GM19043 (cell line): Measurements from ENCODE around the gene GAN.
"Not testable (repeated sequence)": the region's sequence is repeated elsewhere in the genome, so short reads cannot be mapped to it uniquely, and the experiment has no call there.

Experiments used
- ATAC-seq: cut with Tn5 transposase; IDR thresholded peaks from one replicate; pipeline ENCODE4 v1.9.1; 2021; ENCODE audit warnings: low read depth; ENCODE audit not compliant: unreplicated experiment

GAN gene

GRCh38 chr16:81394966-81395655 lies 80.3 kb downstream of the GAN start:
- no peak for ATAC-seq

GRCh38 chr16:81397058-81397878 lies 82.5 kb downstream of the GAN start:
- ATAC-seq, result no peak

GRCh38 chr16:81397879-81398520 lies 83.2 kb downstream of the GAN start:
- no peak for ATAC-seq

- no peak for ATAC-seq
Measured at GRCh38 chr16:81399909-81400308, 85.1 kb downstream of the GAN start.

- ATAC-seq, result no peak
Measured at GRCh38 chr16:81401035-81401950, 86.5 kb downstream of the GAN start.

GRCh38 chr16:81403208-81403600 lies 88.4 kb downstream of the GAN start:
- ATAC-seq, result no peak

GRCh38 chr16:81403601-81404391 lies 89.0 kb downstream of the GAN start:
- no peak for ATAC-seq

- ATAC-seq, result not testable (repeated sequence)
Measured at GRCh38 chr16:81405002-81405401, 90.2 kb downstream of the GAN start.

GRCh38 chr16:81405702-81406113 lies 90.9 kb downstream of the GAN start:
- no peak for ATAC-seq

- no peak for ATAC-seq
Measured at GRCh38 chr16:81408409-81408950, 93.7 kb downstream of the GAN start.

GRCh38 chr16:81409016-81409556 lies 94.3 kb downstream of the GAN start:
- no peak for ATAC-seq

GRCh38 chr16:81410643-81411293 lies 96.0 kb downstream of the GAN start:
- no peak for ATAC-seq

- ATAC-seq, result no peak
Measured at GRCh38 chr16:81413245-81413990, 98.7 kb downstream of the GAN start.

- no peak for ATAC-seq
Measured at GRCh38 chr16:81415751-81416150, 101.0 kb downstream of the GAN start.

- ATAC-seq, result no peak
Measured at GRCh38 chr16:81416749-81417148, 102.0 kb downstream of the GAN start.

GRCh38 chr16:81417210-81417609 lies 102.4 kb downstream of the GAN start:
- no peak for ATAC-seq

- ATAC-seq, result no peak
Measured at GRCh38 chr16:81419806-81420205, 105.0 kb downstream of the GAN start.

GRCh38 chr16:81421126-81421525 lies 106.4 kb downstream of the GAN start:
- ATAC-seq, result no peak
